Pancreas (tissue), 10 donors: ENCODE measurements around the gene CCM2. TPM values are rescaled to one million over a fixed set of nuclear protein-coding genes. Genes with fewer than 3 reads are reported as not detected.

Source experiments
- ATAC-seq, 4 donors: fragments of 200-7000 bp; cut with Tn5 transposase; one replicate each; pipeline versions ENCODE4 v1.8.0 to v1.9.1; 2020; ENCODE audit warnings: mild to moderate bottlenecking in 4 of 4, moderate library complexity in 4 of 4
- DNase-seq, 6 donors: peaks; one replicate each; pipeline ENCODE4 v3.0.0-alpha.2; 2020
- FAIRE-seq: peaks from 2 replicates; lab custom pipeline; 2012; peaks lifted over from hg19 to GRCh38; lab: Jason Lieb, UNC
- H3K27ac ChIP-seq, 4 donors: fragments of 200-600 bp; sonication (generic); 1 replicate in 3 of 4; 2 replicates in 1 of 4; pipeline versions ENCODE4 v1.5.0 to v1.8.0; 2020
- H3K27me3 ChIP-seq, 4 donors: fragments of 200-600 bp; one replicate each; pipeline ENCODE4 v1.8.0; 2021
- H3K36me3 ChIP-seq, 3 donors: fragments of 200-600 bp; sonication (generic) in 1 of 3; one replicate each; pipeline versions ENCODE4 v1.5.0 to v1.8.0; 2020 to 2021
- H3K4me1 ChIP-seq, 3 donors: fragments of 200-600 bp; one replicate each; pipeline ENCODE4 v1.8.0; 2021
- H3K4me3 ChIP-seq, 4 donors: fragments of 200-600 bp; sonication (generic) in 2 of 4; one replicate each; pipeline versions ENCODE4 v1.5.0 to v1.8.0; 2020 to 2021
- H3K9me3 ChIP-seq, 4 donors: fragments of 200-600 bp; one replicate each; pipeline ENCODE4 v1.8.0; 2021
- WGBS, 2 donors: extraction: QIAGEN DNeasy Blood & Tissue Kit; methylation state at CpG; one replicate each; pipeline ENCODE4 v1.1.7; 2013; 5-methylcytosine and 5-hydroxymethylcytosine counted together
- intact Hi-C, 3 donors: fragments of 100-400 bp; cut with DNase I; formaldehyde crosslinking; loops; one replicate each; pipeline versions ENCODE4 v1.11.1 to v1.14.2; 2022
- polyA plus RNA-seq, 2 donors: library from polyadenylated mRNA; stranded (reverse); fragments of 200-250 nt; gene quantifications; one replicate each; pipeline ENCODE4 v1.2.3, GENCODE V29; 2013
- total RNA-seq, 6 donors: library from RNA; stranded (reverse); fragmentation: NEBNext Ultra II Directional in 4 of 6; extraction: Animal tissue kit (Norgen Biotek cat#: 25700) in 4 of 6; gene quantifications; one replicate each; pipeline versions ENCODE4 v1.2.1 to v1.2.4, GENCODE V29; 2021 to 2023
- TF ChIP-seq, protein P1 (sequence below), 4 donors: fragments of 200-600 bp; sonication (generic) in 3 of 4; IDR thresholded peaks; one replicate each; pipeline versions ENCODE4 v1.5.0 to v1.8.0; 2021; ENCODE audit warnings: antibody characterized with exemption in 4 of 4
- donor health status: healthy with polysubstance abuse.
- donor health status: DM: no; HTN: no; CAD: no; lungs with moderate emphysema.
- donor health status: DM: no; HTN: no; CAD: no.
- donor health status: control.
- donor health status: control.
- donor health status: Bipolar disorder and iron deficiency.
- donor health status: DM: yes; HTN: yes; CAD: no.
- donor health status: DM: no; HTN: no; CAD: no.
- donor health status: DM: no; HTN: no; CAD: no.
- donor health status: DM: yes; HTN: yes; CAD: no.

CCM2 gene
- total and polyA plus RNA-seq, 8 donors, result 13.4 to 33.7 (median 16.5) TPM

DNA sequence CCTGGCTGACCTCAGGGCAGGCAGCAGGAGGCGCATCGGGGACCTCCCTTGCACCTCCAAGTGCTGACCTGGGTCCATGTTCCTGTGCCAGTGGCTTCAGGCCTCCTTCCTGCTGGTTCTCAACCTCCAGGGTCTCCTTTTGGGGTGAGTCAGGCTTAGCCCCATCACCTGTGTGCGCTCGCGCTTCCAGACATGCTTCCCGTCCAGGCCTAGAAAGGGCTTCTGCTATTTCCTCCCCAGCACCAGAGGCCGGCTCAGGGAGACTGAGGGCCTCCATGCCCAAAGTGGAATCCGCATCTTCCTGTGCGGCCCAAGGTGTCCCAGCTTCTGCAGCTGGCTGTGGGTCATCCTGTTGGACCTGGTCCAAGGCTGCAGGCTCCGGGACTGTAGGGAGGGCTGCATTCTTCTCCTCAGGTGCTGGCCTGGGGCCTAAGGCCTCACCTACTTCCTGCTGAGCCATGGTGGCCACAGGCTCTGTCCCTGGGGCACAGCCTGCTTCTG lies 82.9 kb downstream of the CCM2 start:
- DNase-seq, result peak in 1 of 6 donors; percentile 63
- no peak overlapping the region for H3K27ac ChIP-seq
- intact Hi-C loops, result no loop called here
- FAIRE-seq, result no peak
- no peaks in the 10 kb centered on the region for H3K36me3 ChIP-seq
- TF ChIP-seq, protein P1, sequence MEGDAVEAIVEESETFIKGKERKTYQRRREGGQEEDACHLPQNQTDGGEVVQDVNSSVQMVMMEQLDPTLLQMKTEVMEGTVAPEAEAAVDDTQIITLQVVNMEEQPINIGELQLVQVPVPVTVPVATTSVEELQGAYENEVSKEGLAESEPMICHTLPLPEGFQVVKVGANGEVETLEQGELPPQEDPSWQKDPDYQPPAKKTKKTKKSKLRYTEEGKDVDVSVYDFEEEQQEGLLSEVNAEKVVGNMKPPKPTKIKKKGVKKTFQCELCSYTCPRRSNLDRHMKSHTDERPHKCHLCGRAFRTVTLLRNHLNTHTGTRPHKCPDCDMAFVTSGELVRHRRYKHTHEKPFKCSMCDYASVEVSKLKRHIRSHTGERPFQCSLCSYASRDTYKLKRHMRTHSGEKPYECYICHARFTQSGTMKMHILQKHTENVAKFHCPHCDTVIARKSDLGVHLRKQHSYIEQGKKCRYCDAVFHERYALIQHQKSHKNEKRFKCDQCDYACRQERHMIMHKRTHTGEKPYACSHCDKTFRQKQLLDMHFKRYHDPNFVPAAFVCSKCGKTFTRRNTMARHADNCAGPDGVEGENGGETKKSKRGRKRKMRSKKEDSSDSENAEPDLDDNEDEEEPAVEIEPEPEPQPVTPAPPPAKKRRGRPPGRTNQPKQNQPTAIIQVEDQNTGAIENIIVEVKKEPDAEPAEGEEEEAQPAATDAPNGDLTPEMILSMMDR (IDR thresholded peaks at IDR 0.05), result no peak
- H3K4me1 ChIP-seq, result no peaks in the 10 kb centered on the region
- H3K9me3 ChIP-seq, result no peaks in the 10 kb centered on the region
- no peak overlapping the region for H3K4me3 ChIP-seq
- ATAC-seq, result no peak
- no peaks in the 10 kb centered on the region for H3K27me3 ChIP-seq
- WGBS, 2 donors, result 75 to 91% methylated on average over 10 of the region's 10 CpGs

DNA sequence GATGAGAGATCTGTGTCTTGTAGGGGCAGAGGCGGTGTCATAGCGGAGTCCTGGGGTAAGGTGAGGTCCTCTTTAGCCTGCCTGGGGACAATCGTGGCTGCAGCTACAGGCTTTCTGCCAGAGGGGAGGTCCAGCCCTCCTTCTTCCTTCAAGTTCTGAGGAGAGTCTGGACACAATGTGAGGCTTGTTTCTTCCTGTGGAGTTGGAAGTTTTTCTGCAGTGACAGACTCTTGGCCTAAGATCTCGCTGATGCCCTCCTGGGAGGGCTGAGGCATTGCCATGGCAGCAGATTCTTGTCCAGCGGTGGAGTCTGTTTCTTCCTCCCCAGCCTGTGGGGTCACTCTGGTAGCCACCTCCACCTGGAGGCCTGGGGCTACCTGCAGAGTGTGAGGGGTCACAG lies 84.3 kb downstream of the CCM2 start:
- ATAC-seq, result no peak
- Histone ChIP-seq H3K36me3 (no peaks in the 10 kb centered on the region), H3K27me3 (no peaks in the 10 kb centered on the region), H3K4me3 (no peak overlapping the region), H3K9me3 (no peaks in the 10 kb centered on the region), H3K27ac (no peak overlapping the region), H3K4me1 (no peaks in the 10 kb centered on the region)
- TF ChIP-seq, protein P1 (IDR thresholded peaks at IDR 0.05), result no peak
- peak in 1 of 6 donors; percentile 36 for DNase-seq
- FAIRE-seq, result no peak
- intact Hi-C loops, result no loop called here
- 73 to 75% methylated on average over 5 of the region's 5 CpGs for WGBS, 2 donors

DNA sequence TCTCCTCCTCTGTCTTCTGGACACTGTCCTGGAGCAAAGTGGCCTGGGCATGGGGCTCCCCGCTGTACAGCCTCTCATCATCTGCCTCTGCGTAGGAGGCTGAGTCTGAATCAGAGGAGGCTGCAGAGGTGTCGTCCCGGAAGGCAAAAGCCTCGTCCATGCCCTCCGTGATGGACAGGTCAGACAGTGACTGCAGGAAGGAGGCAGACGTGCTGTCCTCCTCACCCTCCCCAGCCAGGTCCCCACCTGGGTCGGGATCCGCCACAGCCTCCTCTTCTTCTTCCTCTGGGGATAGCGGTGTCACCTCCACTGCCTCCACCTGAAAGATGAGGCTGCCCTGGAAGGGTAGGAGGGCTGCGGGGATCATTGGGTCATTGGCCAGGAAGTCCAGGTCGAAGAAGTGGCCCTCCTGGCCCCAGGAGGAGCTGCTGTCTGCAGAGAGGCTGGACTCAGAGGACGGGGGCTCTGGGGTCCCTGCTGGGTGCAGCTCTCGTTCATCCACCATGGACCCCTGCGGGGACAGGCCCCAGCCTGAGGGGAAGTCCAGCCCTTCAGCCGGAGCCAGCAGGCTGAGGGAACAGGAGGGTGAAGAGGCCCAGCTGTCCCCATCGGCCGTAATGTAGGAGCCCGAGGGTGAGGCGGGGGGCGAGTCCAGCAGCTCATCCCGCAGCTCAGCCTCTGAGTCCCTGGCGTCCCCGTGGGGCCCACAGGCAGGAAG lies 85.1 kb downstream of the CCM2 start:
- Histone ChIP-seq H3K36me3 (no peaks in the 10 kb centered on the region), H3K27me3 (no peaks in the 10 kb centered on the region), H3K4me3 (no peak overlapping the region), H3K27ac (no peak overlapping the region), H3K4me1 (no peaks in the 10 kb centered on the region), H3K9me3 (no peaks in the 10 kb centered on the region)
- ATAC-seq, result no peak
- 78 to 89% methylated on average over 19 to 24 of the region's 24 CpGs for WGBS, 2 donors
- intact Hi-C loops, result no loop called here
- FAIRE-seq, result no peak
- TF ChIP-seq, protein P1 (IDR thresholded peaks at IDR 0.05), result no peak
- DNase-seq, result peak in 2 of 6 donors; percentile 38 to 51

DNA sequence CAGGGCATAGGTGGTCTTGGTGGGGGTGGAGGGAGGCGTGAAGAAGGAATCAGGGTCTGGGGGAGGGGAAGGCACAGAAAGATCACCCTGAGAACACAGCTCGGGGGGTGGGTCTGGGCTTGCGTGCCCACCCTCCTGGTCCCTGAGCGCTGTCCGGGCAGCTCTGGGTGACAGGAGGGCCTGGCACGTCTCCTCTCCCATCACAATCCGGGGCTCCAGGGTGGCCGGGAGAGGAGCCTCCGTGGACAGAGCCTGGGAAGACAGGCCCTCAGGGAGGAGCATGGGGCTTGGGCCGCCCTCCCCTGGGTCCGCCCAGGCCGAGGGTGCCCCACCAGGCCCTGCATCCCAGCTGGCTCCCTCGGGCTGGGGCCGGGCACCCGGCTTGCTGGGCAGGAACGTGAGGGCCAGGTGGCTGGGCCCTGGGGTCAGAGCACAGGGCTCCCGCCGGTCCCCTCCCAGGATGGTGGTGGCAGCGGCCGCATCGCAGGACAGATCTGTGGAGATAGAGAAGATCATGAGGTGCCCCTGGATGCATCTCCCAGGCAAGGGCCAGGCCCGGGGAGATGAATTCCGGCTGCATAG lies 85.7 kb downstream of the CCM2 start:
- no peak for ATAC-seq
- H3K36me3 ChIP-seq, result no peaks in the 10 kb centered on the region
- H3K9me3 ChIP-seq, result no peaks in the 10 kb centered on the region
- intact Hi-C loops, result no loop called here
- no peak for FAIRE-seq
- 77 to 84% methylated on average over 17 to 23 of the region's 23 CpGs for WGBS, 2 donors
- TF ChIP-seq, protein P1 (IDR thresholded peaks at IDR 0.05), result no peak
- no peaks in the 10 kb centered on the region for H3K4me1 ChIP-seq
- no peaks in the 10 kb centered on the region for H3K27me3 ChIP-seq
- no peak overlapping the region for H3K27ac ChIP-seq
- H3K4me3 ChIP-seq, result no peak overlapping the region
- DNase-seq, result peak in 1 of 6 donors; percentile 68
